ENCODE data around the gene VPS26C.
A peak's percentile ranks its signal among the peaks of the same experiment; 100 is the strongest.

Gene VPS26C

DNA sequence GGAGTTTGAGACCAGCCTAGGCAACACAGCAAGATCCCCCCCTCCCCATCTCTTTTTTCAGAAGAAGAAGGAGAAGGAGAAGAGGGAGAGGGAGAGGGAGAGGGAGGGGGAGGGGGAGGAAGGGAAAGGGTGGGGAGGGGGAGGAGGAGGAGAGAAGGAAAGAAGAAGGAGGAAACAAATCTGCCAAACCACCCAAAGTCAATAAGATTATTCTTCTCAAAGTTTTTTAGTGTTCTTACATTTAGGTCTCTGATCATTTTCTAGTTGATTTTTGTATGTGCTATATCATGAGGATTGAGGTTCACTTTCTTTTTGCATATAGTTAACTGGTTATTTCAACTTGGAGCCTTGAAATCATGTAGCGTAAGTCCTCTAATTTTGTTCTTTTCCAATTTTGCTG lies 56.3 kb downstream of the VPS26C start:
- no peak for DNase-seq
- intact Hi-C loops (cut with DNase I), result no loop called here

DNA sequence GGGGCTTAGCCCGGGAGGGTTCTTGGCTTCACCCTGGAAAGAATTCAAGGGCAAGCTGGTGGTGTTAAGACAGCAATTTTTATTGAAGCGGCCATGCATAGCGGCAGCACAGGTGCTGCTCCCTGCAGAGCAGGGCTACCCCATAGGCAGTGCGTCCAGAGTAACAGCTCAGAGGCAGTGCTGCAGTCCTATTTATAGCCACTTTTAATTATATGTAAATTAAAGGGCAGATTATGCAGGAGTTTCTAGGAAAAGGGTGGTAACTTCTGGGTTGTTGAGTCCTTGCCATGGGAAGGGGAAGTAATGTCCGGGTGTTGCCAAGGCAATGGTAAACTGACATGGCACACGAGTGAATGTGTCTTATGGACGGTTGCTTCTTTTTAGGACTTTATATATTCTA lies 57.0 kb downstream of the VPS26C start:
- DNase-seq, result no peak

DNA sequence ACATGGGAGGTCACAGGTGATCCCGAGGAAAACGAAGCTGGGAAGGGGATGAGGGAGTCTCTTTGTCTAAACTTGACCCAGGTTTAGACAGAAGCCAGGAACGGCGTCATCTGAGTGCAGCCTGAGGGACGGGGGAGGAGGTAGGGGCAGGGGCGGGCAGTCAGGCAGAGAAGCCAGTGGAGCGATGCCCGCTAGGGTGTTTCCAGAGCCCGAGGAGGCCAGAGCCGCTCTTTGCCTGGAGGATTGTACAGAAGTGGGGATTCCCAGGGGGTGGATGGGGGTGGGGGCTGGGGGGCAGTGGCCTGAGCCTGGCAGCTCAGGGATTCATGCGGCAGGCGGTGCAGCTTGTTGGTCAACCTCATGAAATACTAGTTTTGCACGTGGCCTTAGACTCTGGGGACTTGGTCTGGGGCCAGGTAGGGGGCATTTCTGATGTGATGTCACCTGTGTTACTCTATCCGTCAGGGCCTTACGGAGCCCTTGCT lies 58.4 kb downstream of the VPS26C start:
- intact Hi-C loops (cut with DNase I), result no loop called here
- DNase-seq, result peak in 6 of 42 donors; percentile 25 to 62 (median 41)

More for the DNA sequence above, 57.0 kb downstream of the VPS26C start:
- intact Hi-C loops (cut with DNase I), result no loop called here

DNA sequence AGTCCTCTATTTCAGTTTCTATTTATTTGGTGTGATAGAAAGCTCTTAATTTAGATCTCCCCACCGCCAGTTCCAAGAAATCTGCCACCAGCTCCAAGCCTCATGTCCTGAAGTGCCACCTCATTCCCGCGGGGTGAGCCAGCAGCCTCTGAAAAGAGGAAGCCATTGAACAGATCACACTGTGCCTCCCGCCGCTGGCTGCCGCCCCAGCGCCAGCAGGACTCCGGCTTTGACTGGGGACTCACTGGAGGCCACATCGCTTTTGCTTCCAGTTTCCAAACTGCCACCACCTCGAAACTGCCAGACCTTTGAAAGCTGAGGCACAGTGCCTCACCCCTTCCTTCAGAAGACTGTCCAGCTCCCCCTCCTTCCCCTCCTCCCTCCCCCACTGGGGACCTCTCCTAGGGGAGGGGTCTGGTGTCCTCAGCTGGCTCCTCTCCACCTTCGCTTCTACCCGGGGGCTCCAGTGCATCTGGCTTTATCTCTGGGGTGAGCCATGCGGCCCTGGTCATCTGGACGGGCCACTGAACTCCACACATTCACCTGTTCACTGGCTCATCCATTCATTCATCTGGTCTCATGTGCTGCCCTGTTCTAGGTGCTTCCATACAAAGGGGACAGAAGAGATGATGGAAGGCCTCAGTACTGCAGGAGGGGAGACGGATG lies 58.9 kb downstream of the VPS26C start:
- DNase-seq, result peak; percentile 52 to 92 (median 76)
- intact Hi-C loops (cut with DNase I), result no loop called here

DNA sequence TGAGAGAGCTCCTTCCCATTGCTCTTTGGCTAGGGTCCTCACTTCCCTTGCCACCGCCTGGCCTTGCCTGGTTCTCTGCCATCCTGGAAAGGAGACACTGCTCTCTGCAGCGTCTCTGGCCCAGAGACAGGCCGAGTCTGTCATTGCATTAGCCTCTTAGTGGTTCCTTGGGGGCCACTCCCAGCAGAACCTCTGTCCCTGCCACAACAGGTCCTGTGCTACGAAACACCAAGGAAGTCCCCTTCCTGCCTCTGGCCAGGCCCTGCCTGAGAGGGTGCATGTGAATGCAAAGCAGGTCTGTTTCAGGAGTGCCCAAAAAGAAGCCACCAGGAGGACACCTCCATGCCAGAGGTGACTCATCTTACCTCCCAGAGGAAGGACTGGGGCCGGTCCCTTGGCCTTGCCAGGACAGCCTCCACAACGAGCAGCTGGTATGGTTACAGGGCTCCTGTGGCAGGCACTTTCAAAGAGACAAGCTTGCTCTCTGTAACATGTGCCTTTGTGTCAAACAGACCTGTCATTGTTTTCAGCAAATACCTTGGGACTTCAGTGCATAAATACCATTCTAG lies 59.6 kb downstream of the VPS26C start:
- intact Hi-C loops (cut with DNase I), result no loop called here
- DNase-seq, result peak in 8 of 42 donors; percentile 8 to 66 (median 26)

DNA sequence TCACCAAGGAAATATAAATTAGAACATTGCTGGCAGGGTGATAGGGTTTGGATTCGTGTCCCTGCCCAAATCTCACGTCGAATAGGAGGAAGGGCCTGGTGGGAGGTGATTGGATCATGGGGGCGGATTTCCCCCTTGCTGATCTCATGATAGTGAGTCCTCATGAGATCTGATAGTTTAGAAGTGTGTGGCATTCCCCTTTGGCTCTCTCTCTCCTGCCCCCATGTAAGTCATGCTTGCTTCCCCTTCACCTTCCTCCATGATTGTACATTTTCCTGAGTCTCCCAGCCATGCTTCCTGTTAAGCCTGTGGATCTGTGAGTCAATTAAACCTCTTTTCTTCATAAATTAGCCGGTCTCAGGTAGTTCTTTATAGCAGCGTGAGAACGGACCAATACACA lies 60.6 kb downstream of the VPS26C start:
- DNase-seq, result no peak
- intact Hi-C loops (cut with DNase I), result no loop called here

DNA sequence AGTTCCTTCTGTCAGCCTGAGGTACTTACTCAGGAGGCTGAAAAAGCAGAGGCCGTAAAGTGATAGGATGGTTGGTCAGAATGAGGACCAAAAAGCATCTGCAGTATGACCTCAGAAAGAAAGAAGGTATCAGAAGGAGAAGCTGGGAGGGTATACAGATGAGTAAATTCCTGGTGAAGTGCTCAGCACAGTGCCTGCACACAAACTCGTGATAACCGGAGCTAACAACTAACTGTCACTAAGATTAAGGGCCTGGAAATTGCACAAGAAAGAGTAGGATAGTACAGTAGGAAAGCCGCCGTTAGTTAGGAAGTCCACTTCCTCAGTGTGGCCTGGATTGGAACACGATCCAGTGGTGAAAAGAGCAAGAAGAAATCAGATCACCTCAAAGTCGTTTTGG lies 62.6 kb downstream of the VPS26C start:
- DNase-seq, result no peak
- intact Hi-C loops (cut with DNase I), result no loop called here

DNA sequence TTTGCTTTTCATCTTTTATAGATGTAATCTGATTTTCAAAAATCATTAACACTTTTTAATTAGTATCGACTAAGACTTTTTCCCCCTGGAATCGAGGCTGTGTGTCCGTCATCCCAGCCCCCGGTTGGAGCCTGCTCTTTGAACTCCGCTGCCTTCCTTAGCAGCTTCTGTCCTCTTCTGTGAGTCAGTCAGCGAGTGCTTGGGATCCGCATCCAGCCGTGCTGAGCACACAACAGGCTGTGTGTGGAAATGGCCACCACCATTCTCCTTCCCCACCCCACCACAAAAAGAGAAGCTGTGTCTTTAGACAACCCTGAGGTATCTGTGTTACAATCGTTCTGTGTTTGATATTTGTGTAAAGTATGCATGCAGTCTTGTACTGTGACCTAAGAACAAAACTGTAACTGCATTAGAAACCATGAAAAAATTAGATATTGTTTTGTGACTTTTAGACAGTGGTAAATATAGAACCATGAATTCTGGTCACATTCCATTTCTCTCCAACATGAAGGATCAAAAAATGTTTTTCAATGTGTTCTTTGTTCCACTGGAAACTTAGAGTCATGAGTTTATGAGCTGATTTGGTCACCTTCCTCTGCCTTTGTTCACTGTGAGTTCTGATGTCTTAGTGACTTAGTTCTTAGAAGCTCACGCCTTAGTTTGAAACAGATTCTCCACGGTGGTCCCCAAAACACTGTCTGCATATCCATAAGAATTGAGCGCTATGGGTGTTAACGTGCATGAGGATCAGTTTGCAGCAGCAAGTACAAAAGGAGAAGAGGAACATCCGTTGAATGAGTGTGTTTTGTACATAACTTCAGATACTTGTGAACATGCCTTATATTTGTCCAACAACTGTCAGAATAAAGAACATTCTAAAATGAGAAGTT lies 64.7 kb downstream of the VPS26C start:
- intact Hi-C loops (cut with DNase I), result no loop called here

DNA sequence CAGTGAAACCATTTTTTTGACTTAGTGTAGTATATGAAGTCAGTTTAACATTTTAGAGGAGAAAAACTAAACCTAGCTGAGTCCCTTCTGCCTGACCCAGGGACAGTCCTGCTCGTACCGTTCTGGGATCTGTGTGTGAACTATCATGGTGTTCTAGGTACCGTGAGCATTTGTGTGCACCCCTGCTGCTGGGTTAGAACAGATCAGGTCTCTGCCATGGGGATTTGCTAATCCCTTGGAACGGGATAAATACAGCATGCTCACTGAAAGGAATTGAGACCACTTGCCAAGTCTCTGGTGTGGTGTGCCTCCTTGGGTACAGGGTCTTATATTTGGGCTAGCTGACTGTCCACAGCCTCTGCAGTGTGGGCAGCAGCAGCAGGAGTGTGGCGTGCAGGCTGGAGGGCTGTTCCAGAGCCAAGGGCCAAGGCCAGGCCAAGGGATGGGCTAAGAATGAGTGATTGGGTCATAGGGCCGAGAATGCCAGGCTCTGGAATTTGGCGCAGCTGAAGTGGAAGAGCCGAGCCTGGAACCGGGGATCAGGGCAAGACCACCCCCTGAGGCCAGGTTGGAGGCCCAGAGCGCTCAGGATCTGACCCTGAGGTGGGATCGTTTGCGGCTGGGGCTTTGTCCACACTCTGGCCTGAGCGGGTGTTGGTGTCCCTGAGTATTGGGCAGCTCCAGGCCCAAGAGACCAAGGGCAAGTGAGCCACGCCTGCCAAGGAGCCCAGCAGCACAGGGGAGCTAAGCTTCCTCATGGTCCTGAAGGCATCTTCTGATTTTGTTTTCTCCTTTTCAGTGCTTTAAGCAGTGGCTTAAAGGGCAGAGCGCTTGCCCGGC lies 66.3 kb downstream of the VPS26C start:
- no peak for DNase-seq
- intact Hi-C loops (cut with DNase I), result no loop called here

More for the DNA sequence above, 64.7 kb downstream of the VPS26C start:
- no peak for DNase-seq

DNA sequence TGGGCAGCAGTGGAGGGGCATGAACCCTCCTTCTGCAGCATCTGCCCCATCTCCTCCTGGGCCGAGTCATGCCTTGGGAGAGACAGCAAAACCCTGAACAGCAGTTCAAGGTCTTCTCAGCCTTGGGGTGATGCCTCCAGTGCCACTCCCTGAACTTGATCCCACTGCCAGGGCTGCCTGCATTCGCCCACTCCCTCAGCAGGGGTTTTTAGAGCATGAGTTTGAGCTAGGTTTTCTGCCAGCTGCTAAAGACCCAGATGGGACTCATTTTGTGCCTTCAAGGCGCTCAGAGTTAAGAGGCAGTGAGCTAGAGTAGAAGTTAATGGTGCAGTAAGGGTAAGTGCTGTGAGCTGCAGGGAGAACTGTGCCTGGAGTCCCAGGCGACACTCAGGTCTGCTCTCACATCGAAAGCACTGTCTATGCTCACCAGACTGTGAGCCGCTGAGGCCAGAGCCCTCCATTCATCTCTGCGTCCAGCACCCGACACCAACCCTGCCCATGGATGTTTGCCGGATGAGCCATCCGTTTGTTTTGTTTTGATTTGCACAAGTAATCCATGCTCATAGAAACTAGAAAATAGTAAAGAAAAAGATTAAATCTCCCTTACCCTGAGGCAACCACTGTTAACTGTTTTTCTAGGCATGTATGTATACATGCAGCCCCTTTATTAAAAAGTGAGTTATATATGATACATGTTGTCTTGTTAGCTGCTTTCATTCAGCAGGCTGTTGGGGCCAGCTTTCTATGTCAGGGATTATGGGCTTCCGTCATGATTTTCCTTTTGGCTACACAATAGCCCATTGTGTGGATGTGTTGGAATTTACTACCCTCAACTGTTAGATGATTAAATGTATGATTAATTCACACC lies 67.8 kb downstream of the VPS26C start:
- DNase-seq, result peak in 3 of 42 donors; percentile 23 to 58 (median 43)
- intact Hi-C loops (cut with DNase I), result no loop called here

DNA sequence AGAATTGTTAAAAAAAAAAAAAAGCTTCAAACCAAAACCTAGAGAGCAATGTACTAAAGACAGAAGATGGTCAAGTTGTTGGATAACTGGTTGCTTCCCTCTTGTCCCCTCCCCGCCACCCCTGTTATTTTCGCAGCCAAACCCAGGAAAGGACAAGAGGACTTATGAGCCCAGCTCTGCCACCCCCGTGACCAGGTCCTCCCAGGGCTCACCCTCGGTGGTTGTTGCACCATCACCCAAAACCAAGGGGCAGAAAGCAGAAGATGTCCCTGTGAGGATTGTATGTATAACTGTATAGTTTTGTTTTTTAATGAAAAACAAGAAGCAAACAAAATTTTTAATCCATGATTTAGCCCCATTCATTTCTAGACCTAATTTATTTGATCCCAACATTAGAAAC lies 69.4 kb downstream of the VPS26C start:
- no peak for DNase-seq
- intact Hi-C loops (cut with DNase I), result no loop called here

DNA sequence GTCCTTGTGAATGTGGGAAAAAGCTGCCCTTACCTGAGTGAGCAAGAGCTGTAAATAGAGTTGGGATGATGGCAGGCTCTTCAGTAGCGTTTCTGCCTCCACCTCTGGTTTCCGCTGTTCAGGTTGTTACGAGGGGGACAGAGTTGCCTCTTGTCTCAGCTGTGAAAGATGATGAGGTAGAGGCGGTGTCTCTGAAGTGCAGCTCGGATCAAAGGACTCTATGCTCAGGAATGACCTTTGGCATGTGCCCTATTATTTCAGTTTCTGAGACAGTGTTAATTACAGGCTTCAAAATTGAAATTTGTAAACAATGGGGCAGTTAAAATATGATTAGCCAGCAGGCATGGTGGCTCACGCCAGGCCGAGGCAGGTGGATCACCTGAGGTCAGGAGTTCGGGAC lies 70.3 kb downstream of the VPS26C start:
- intact Hi-C loops (cut with DNase I), result no loop called here
- DNase-seq, result no peak

DNA sequence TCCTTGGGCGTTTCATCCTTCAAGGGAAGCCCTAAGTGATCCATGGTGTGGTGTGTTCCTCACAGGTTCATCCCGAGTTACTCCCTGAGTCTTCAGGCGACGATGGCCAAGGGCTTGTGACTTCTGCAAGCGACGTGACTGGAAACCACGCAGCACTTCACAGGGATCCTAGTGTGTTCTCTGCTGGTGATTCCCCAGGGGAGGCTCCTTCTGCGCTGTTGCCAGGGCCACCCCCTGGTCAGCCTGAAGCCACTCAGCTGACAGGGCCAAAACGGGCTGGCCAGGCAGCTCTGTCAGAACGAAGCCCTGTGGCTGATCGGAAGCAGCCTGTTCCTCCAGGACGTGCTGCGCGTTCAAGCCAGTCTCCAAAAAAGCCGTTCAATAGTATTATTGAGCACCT lies 71.5 kb downstream of the VPS26C start:
- intact Hi-C loops (cut with DNase I), result no loop called here
- no peak for DNase-seq

DNA sequence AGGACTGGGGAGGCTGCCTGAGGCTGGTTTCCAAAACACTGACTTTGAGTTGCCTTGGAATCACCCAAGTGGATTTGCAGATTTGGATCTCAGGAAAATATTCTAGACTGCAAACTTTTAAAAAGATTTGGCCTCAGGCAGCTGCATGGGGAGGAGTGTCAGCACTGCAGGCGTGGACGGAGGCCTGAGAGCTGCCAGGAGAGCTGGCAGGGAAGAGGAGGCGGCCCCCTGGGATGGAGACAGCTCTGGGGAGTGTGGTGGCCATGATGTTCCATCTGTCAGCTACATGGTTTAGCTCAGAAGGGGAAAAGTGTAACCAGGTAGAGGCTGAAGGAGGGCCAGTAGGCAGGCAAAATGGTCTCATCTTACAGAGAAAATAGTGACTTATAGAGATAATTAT lies 72.1 kb downstream of the VPS26C start:
- no peak for DNase-seq
- intact Hi-C loops (cut with DNase I), result no loop called here

DNA sequence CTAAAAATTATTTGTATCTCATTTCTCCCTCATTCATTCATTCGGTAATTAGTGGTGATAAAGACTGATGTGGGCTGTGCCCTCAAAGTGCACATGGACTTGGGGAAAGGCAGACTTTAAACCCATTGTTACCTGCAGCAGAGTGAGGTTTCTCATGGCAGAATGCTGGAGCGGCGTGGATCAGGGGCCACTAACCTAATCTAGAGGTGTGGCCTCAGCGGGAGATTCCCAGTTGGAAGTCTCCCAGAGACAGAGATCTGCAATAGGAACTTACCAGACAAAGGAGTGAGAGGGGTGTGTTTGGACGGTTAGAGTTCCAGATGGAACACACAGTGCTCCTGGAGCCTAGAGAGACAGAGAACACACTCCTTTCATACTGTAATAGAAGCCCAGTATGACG lies 73.5 kb downstream of the VPS26C start:
- intact Hi-C loops (cut with DNase I), result no loop called here
- no peak for DNase-seq

DNA sequence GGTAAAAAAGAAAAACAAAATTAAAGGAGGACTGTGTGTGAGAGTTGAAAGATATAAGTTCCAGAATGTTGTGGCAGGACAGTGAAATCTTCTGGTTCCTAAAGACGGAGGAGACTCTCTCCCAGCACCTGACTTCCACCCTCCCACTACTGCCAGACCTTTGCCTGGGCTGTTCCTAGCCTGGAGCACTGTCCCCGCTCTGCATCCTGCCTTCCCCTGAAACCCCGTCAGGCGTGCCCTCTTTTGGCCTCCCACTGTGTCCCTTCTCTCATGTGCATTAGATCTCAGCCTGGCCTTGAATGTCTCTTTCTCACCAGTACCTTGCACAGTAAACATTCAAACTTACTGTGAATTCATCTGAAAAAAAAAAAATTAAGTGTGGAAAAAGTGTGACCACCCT lies 74.1 kb downstream of the VPS26C start:
- no peak for DNase-seq
- intact Hi-C loops (cut with DNase I), result no loop called here

DNA sequence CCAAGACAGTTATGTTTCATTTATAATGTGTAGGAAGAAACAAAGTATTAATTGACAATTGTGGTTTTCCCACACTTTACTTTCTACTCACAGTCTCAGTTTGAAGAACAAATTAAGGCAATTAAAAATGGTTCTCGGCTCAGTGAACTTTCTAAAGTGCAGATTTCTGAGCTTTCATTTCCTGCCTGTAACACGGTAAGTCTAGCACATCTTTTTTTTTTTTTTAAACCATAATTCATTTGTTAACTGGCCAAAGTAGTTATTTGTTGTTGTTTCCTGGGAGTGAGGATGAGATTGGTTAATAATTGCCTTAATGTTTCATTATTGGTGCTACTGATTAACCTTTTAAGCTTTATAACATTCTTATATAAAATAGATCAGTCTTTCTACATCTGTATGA lies 75.1 kb downstream of the VPS26C start:
- no peak for DNase-seq
- intact Hi-C loops (cut with DNase I), result no loop called here

DNA sequence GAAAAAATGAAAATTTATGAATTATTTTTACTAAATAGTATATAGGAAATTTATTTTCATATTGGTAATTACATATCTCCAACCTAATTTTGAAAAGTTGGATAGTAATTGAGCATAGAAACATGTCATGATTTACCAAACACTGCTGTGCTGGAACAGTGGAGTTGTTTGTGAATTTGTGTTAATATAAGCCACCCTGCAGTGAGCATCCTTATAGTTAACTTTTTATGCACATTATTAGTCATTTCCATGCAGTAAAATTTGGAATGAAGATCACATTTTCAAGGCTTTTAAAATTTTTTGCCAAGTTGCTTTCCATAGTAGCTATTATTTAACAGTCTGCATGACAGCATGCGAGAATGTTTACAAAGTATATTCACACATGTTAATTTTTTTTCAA lies 78.3 kb downstream of the VPS26C start:
- DNase-seq, result no peak
- intact Hi-C loops (cut with DNase I), result no loop called here
